ENCODE measurements around the gene CCNO.

CCNO gene

GRCh38 chr5:55241746-55242145, 8.3 kb upstream of the CCNO start:
- no peak for DNase-seq (ENCODE audit: extremely low read depth, low read depth)
- no peak overlapping the region for H3K4me3 ChIP-seq (replicated peaks; ENCODE audit: low read depth, low read length)
- TF ChIP-seq, protein P1, sequence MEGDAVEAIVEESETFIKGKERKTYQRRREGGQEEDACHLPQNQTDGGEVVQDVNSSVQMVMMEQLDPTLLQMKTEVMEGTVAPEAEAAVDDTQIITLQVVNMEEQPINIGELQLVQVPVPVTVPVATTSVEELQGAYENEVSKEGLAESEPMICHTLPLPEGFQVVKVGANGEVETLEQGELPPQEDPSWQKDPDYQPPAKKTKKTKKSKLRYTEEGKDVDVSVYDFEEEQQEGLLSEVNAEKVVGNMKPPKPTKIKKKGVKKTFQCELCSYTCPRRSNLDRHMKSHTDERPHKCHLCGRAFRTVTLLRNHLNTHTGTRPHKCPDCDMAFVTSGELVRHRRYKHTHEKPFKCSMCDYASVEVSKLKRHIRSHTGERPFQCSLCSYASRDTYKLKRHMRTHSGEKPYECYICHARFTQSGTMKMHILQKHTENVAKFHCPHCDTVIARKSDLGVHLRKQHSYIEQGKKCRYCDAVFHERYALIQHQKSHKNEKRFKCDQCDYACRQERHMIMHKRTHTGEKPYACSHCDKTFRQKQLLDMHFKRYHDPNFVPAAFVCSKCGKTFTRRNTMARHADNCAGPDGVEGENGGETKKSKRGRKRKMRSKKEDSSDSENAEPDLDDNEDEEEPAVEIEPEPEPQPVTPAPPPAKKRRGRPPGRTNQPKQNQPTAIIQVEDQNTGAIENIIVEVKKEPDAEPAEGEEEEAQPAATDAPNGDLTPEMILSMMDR (IDR thresholded peaks at IDR 0.05; ENCODE audit: low read depth, low read length, missing control alignments): no peak

GRCh38 chr5:55236800-55237199, 3.4 kb upstream of the CCNO start:
- no peak for DNase-seq (ENCODE audit: extremely low read depth, low read depth)
- TF ChIP-seq, protein P1 (IDR thresholded peaks at IDR 0.05; ENCODE audit: low read depth, low read length, missing control alignments): no peak
- H3K4me3 ChIP-seq (replicated peaks; ENCODE audit: low read depth, low read length): no peak overlapping the region

- H3K4me3 ChIP-seq (replicated peaks; ENCODE audit: low read depth, low read length): peak overlapping the region; percentile 44
- DNase-seq (ENCODE audit: extremely low read depth, low read depth): no peak
These were observed 803 bp upstream of the CCNO start for GRCh38 chr5:55234121-55234700.

DNA sequence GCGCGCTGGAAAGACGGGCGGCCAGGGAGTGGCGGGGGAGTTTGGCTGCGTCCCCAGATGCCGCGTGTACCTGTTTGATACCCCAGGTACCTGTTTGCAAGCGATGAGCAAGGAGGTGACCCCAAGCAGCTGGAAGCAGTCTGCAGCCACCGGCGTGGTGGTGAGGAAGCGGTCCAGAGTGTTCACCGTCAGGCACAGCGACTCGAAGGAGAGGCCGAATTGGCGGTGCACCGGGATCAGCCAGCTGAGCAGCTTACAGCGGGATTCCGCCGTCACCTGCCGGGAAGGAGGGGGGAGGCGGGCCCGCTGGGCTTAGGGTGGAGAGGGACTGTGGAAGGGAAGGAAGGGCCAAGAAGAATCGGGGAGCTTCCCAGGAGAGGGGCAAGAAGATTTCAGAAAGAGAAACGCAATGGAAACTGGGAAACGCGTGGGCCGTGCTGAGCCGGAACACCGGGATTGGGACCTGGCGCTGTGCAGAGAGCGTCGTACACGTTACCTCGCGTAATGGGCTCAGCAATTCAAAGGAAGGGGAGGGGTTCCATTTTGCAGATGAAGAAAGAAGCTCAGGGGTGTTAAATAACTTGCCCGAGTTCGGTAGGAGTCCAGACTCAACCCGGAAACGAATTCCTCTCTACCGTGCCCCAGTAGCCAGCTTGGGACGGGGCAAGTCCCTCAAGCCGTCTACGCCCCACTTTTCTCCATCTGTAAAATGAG, 980 bp downstream of the CCNO start:
- TF ChIP-seq, protein P1 (IDR thresholded peaks at IDR 0.05; ENCODE audit: low read depth, low read length, missing control alignments): no peak
- H3K4me3 ChIP-seq (replicated peaks; ENCODE audit: low read depth, low read length): peak overlapping the region; percentile 44
- DNase-seq (ENCODE audit: extremely low read depth, low read depth): no peak

More at GRCh38 chr5:55234121-55234700, 803 bp upstream of the CCNO start:
- TF ChIP-seq, protein P1 (IDR thresholded peaks at IDR 0.05; ENCODE audit: low read depth, low read length, missing control alignments): no peak

- no peak for DNase-seq (ENCODE audit: extremely low read depth, low read depth)
- TF ChIP-seq, protein P1 (IDR thresholded peaks at IDR 0.05; ENCODE audit: low read depth, low read length, missing control alignments): no peak
- H3K4me3 ChIP-seq (replicated peaks; ENCODE audit: low read depth, low read length): peak overlapping the region; percentile 44; the same call in 1 of the 2 replicates
These were observed 1.5 kb downstream of the CCNO start for GRCh38 chr5:55231919-55232270.

- H3K4me3 ChIP-seq (replicated peaks; ENCODE audit: low read depth, low read length): no peak overlapping the region
- TF ChIP-seq, protein P1 (IDR thresholded peaks at IDR 0.05; ENCODE audit: low read depth, low read length, missing control alignments): no peak
- no peak for DNase-seq (ENCODE audit: extremely low read depth, low read depth)
These were observed 2.1 kb downstream of the CCNO start for GRCh38 chr5:55231029-55231918.
